Keratinocyte (primary cell): ENCODE data around the gene NIPAL4. TPM values are rescaled to one million over a fixed set of nuclear protein-coding genes. Genes with fewer than 3 reads are reported as not detected.

Source experiments
- DNase-seq: peaks from one replicate; pipeline ENCODE4 v3.0.0-alpha.2; 2011; ENCODE audit warnings: low read depth, missing footprints, low spot score
- FAIRE-seq: peaks from 2 replicates; lab custom pipeline; 2011; peaks lifted over from hg19 to GRCh38; lab: Jason Lieb, UNC
- H2AFZ ChIP-seq: 2 replicates; pipeline ENCODE4 v1.6.0; 2012; ENCODE audit warnings: low read length, control low read depth, inconsistent platforms; ENCODE audit not compliant: control insufficient read depth
- H3K27ac ChIP-seq: 2 replicates; pipeline ENCODE4 v1.5.1; 2011; ENCODE audit warnings: low read length; ENCODE audit not compliant: control insufficient read depth, insufficient read depth
- H3K27me3 ChIP-seq: 3 replicates; pipeline ENCODE4 v1.6.0; 2011; ENCODE audit warnings: low read length; ENCODE audit not compliant: control insufficient read depth, insufficient read depth; ENCODE audit errors: extremely low read depth
- H3K36me3 ChIP-seq, 2 experiments: 2 replicates in 1 of 2; 3 replicates in 1 of 2; pipeline ENCODE4 v1.5.1; 2011; ENCODE audit warnings: low read length in 2 of 2, mild to moderate bottlenecking in 1 of 2; ENCODE audit not compliant: control insufficient read depth in 2 of 2, insufficient read depth in 2 of 2; ENCODE audit errors: extremely low read depth in 1 of 2
- H3K4me1 ChIP-seq: 3 replicates; pipeline ENCODE4 v1.5.1; 2011; ENCODE audit warnings: low read length; ENCODE audit not compliant: control insufficient read depth, insufficient read depth; ENCODE audit errors: extremely low read depth
- H3K4me2 ChIP-seq: 3 replicates; pipeline ENCODE4 v1.6.0; 2011; ENCODE audit warnings: low read depth, low read length; ENCODE audit not compliant: control insufficient read depth, insufficient read depth; ENCODE audit errors: extremely low read depth
- H3K4me3 ChIP-seq, 3 experiments: fragments of 200-600 bp in 1 of 3; sonication (generic) in 1 of 3; 2 replicates in 2 of 3; 3 replicates in 1 of 3; pipeline ENCODE4 v1.5.1; 2011 to 2016; ENCODE audit warnings: low read length in 3 of 3, mild to moderate bottlenecking in 3 of 3, control low read depth in 2 of 3, inconsistent platforms in 1 of 3, low read depth in 1 of 3, mixed read lengths in 1 of 3, mixed run types in 1 of 3, moderate library complexity in 1 of 3; ENCODE audit not compliant: control insufficient read depth in 2 of 3, insufficient read depth in 2 of 3; ENCODE audit errors: extremely low read depth in 1 of 3
- H3K79me2 ChIP-seq: 2 replicates; pipeline ENCODE4 v1.6.0; 2012; ENCODE audit warnings: low read length; ENCODE audit not compliant: control insufficient read depth, insufficient read depth
- H3K9ac ChIP-seq: 3 replicates; pipeline ENCODE4 v1.6.0; 2011; ENCODE audit warnings: low read length; ENCODE audit not compliant: control insufficient read depth, insufficient read depth; ENCODE audit errors: extremely low read depth
- H3K9me1 ChIP-seq: 3 replicates; pipeline ENCODE4 v1.6.0; 2011; ENCODE audit warnings: low read length; ENCODE audit not compliant: control insufficient read depth, insufficient read depth; ENCODE audit errors: extremely low read depth
- H3K9me3 ChIP-seq: 2 replicates; pipeline ENCODE4 v1.5.1; 2012; ENCODE audit warnings: low read depth, low read length; ENCODE audit not compliant: control insufficient read depth
- H4K20me1 ChIP-seq: 3 replicates; pipeline ENCODE4 v1.6.0; 2011; ENCODE audit warnings: low read length; ENCODE audit not compliant: control insufficient read depth, insufficient read depth; ENCODE audit errors: extremely low read depth
- EZH2 ChIP-seq: IDR thresholded peaks from one replicate; pipeline ENCODE4 v1.6.1; 2012; ENCODE audit warnings: inconsistent platforms, mild to moderate bottlenecking, low read length, moderate library complexity
- dilution Hi-C: fragments of 300-500 bp; cut with MboI; formaldehyde crosslinking; loops from one replicate; pipeline ENCODE4 v1.7.0; 2020; ENCODE audit warnings: low sequenced_read_pairs; ENCODE audit not compliant: extremely low pct_ligation_motif_present
- polyA plus RNA-seq, 5 experiments: library from polyadenylated mRNA; depleted of rRNA in 3 of 5; stranded (reverse) in 3 of 5; stranded (forward) in 1 of 5; unstranded in 1 of 5; fragments of >200 nt; gene quantifications; 1 replicate in 1 of 5; 2 replicates in 3 of 5; 3 replicates in 1 of 5; pipeline versions ENCODE4 v1.2.1 to v1.2.3, GENCODE V29; 2011 to 2012; ENCODE audit warnings: missing spikeins in 2 of 5, low read depth in 1 of 5, low replicate concordance in 1 of 5
- TF ChIP-seq, protein P1 (sequence below), 3 experiments: IDR thresholded peaks in 1 of 3; conservative IDR thresholded peaks in 1 of 3; optimal IDR thresholded peaks in 1 of 3; 2 replicates in 2 of 3; 3 replicates in 1 of 3; pipeline versions ENCODE3 to v1.5.1; 2011; ENCODE audit warnings: low read length in 3 of 3, mild to moderate bottlenecking in 3 of 3, moderate library complexity in 2 of 3, control low read depth in 1 of 3, inconsistent platforms in 1 of 3; ENCODE audit not compliant: insufficient read depth in 2 of 3; ENCODE audit errors: extremely low read depth in 1 of 3

Gene NIPAL4
- polyA plus RNA-seq, 1 donor (not counting 4 experiments of a cell fraction or from before 2014, with no cell fraction given) = 10.3 TPM

DNA sequence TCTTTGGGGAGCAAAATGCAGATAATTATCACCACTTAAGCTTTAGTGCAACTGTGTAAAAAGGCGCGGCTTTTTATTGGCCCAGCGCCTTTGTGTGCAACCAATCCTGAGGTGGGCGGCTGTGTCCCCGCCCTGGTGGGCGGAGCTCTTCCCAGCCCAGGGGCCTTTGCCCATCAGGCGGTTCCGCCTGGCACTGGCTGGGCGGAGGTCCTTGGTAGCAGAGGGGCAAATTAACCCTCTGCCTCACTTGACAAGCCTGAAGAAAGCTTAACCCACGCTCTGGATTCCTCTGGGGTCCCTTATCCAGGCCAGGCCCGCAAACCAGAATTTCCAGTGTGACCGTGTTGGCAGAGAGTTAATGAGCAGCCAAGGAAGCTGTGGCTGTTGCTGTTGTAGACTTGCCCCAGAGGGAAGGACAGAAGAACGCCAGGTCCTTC is 12.8 kb upstream of the NIPAL4 start:
- peaks cover 21% of the 10 kb centered on the region for H3K4me1 ChIP-seq
- DNase-seq (no peak), FAIRE-seq (peak; percentile 44)
- TF ChIP-seq, protein P1, sequence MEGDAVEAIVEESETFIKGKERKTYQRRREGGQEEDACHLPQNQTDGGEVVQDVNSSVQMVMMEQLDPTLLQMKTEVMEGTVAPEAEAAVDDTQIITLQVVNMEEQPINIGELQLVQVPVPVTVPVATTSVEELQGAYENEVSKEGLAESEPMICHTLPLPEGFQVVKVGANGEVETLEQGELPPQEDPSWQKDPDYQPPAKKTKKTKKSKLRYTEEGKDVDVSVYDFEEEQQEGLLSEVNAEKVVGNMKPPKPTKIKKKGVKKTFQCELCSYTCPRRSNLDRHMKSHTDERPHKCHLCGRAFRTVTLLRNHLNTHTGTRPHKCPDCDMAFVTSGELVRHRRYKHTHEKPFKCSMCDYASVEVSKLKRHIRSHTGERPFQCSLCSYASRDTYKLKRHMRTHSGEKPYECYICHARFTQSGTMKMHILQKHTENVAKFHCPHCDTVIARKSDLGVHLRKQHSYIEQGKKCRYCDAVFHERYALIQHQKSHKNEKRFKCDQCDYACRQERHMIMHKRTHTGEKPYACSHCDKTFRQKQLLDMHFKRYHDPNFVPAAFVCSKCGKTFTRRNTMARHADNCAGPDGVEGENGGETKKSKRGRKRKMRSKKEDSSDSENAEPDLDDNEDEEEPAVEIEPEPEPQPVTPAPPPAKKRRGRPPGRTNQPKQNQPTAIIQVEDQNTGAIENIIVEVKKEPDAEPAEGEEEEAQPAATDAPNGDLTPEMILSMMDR (optimal IDR thresholded peaks at IDR 0.05 in 1 of 3, IDR thresholded peaks at IDR 0.05 in 1 of 3, conservative IDR thresholded peaks at IDR 0.05 in 1 of 3; ENCODE audit: extremely low read depth in 1 of 3, insufficient read depth in 2 of 3, low read length in 3 of 3) = no peak
- TF ChIP-seq EZH2 = no peak
- H3K9me3 ChIP-seq = no peaks in the 10 kb centered on the region
- no peaks in the 10 kb centered on the region for H3K9me1 ChIP-seq
- no peaks in the 10 kb centered on the region for H3K27me3 ChIP-seq
- H3K79me2 ChIP-seq = no peaks in the 10 kb centered on the region
- peak overlapping the region in 2 of 3 experiments; percentile 16 to 34 for H3K4me3 ChIP-seq
- no peak overlapping the region for H3K27ac ChIP-seq
- H2AFZ ChIP-seq = peak overlapping the region; percentile 91
- peak overlapping the region; percentile 70 for H3K4me2 ChIP-seq
- no peaks in the 10 kb centered on the region for H4K20me1 ChIP-seq
- peak overlapping the region; percentile 10 for H3K9ac ChIP-seq
- no peaks in the 10 kb centered on the region for H3K36me3 ChIP-seq
- dilution Hi-C loops = no loop called here

DNA sequence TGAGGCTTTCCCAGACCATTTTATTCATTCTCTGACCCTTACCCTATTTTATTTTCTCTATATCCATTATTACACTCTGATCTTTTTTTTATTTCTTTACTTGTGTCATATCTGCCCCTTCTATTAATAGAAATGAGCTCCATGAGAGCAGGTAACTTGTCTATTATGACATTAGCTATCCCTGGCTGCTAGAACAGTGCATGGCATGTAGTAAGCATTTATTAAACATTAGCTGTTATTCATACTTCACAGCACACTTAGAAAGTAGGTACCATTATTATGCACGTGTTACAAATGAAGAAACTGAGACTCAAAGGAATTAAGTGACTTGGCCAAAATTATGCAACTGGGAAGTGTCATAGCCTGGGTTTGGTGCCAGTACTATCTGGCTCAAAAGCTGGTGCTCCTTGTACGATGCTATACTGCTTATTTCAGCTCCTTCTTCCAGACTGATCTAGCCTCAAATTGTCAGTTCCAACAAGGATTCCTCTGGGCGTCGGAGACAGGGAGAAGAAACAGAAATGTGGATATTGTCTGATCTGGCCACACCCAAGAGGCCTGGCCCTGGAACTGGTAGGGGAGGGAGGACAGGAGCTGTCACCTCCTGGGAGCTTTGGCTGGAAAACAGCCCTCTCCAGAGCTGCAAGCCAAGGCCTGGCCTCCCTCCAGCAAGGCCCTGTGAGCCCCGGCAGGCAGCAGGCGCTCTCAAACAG is 10.8 kb upstream of the NIPAL4 start:
- dilution Hi-C loops = no loop called here
- no peak for FAIRE-seq
- no peak overlapping the region for H3K4me3 ChIP-seq

More for the DNA sequence above, 10.8 kb upstream of the NIPAL4 start:
- Histone ChIP-seq H3K27ac (no peak overlapping the region), H2AFZ (no peak overlapping the region), H3K9ac (no peak overlapping the region), H3K9me1 (no peaks in the 10 kb centered on the region), H3K4me1 (peaks cover 21% of the 10 kb centered on the region), H4K20me1 (no peaks in the 10 kb centered on the region), H3K36me3 (no peaks in the 10 kb centered on the region), H3K79me2 (no peaks in the 10 kb centered on the region), H3K27me3 (no peaks in the 10 kb centered on the region), H3K4me2 (no peak overlapping the region), H3K9me3 (no peaks in the 10 kb centered on the region)
- TF ChIP-seq, protein P1 (optimal IDR thresholded peaks at IDR 0.05 in 1 of 3, IDR thresholded peaks at IDR 0.05 in 1 of 3, conservative IDR thresholded peaks at IDR 0.05 in 1 of 3; ENCODE audit: extremely low read depth in 1 of 3, insufficient read depth in 2 of 3, low read length in 3 of 3) = no peak
- no peak for TF ChIP-seq EZH2
- DNase-seq = no peak
